Measurements from ENCODE around the gene PIK3IP1. TPM values are rescaled to one million over a fixed set of nuclear protein-coding genes. Genes with fewer than 3 reads are reported as not detected.

Gene PIK3IP1
- total and polyA plus RNA-seq, 9 of the 15 experiments (the other 6 are each of a cell fraction or from before 2014, with no cell fraction given) = 0.11 to 1.3 (median 0.77) TPM

- Histone ChIP-seq H3K27ac (ENCODE audit: extremely low read depth, low read depth, low read length) (no peak overlapping the region), H2AFZ (ENCODE audit: low read depth, low read length) (no peak overlapping the region), H3K4me2 (ENCODE audit: insufficient read depth, low read length) (no peak overlapping the region), H3K36me3 (ENCODE audit: control insufficient read depth, insufficient read depth, low read length) (peaks cover 5% of the 10 kb centered on the region; the same call in 2 of the 3 replicates), H3K79me2 (ENCODE audit: control insufficient read depth, insufficient read depth, low read length) (no peaks in the 10 kb centered on the region), H3K9me1 (ENCODE audit: control insufficient read depth, insufficient read depth, low read length) (peaks cover 4% of the 10 kb centered on the region), H3K9ac (ENCODE audit: insufficient read depth in 1 of 2, low read depth in 2 of 2, low read length in 2 of 2) (no peak overlapping the region), H3K9me3 (replicated peaks; ENCODE audit: control insufficient read depth, insufficient read depth, low read depth, low read length) (no peaks in the 10 kb centered on the region), H3K4me3 (no peak overlapping the region), H3K4me1 (replicated peaks in 1 of 2; ENCODE audit: control insufficient read depth in 2 of 2, insufficient read depth in 2 of 2, low read length in 2 of 2) (peaks cover 6 to 7% of the 10 kb centered on the region in 2 experiments; a peak in 4 of 5 replicates), H4K20me1 (replicated peaks; ENCODE audit: control insufficient read depth, insufficient read depth, low read length) (peaks cover 4% of the 10 kb centered on the region; the same call in 1 of the 2 replicates), H3K27me3 (ENCODE audit: control insufficient read depth in 2 of 2, insufficient read depth in 2 of 2, low read length in 2 of 2) (no peaks in the 10 kb centered on the region)
- BruUV-seq (replicated peaks) = no TSS peak
- DNase-seq (ENCODE audit: extremely low read depth in 1 of 4, low spot score in 3 of 4) = no peak
- no peak for ATAC-seq
- intact Hi-C loops (cut with micrococcal nuclease) = no loop called here
- POLR2A ChIA-PET = interaction anchor here (1.0 to 1.4 kb wide), 4 partner anchors 10 to 41 kb away, joined by 3 to 5 read pairs (median 4); partner anchors contain the start of gene PIK3IP1
- in situ Hi-C loops (cut with MboI) = no loop called here
- CTCF ChIA-PET (ENCODE audit: low intra/inter-chr PET ratio) = no interaction called here
- 80% methylated on average over 4 of the region's 4 CpGs for WGBS (ENCODE audit: insufficient coverage, low coverage, missing lambda C conversion rate)
- TF ChIP-seq TRIM25 (IDR thresholded peaks at IDR 0.05; ENCODE audit: borderline replicate concordance) = no peak
- TF ChIP-seq SFPQ (IDR thresholded peaks at IDR 0.05; ENCODE audit: low read depth, low read length) = no peak
- TF ChIP-seq ZNF695 (CRISPR knock-in tag; IDR thresholded peaks at IDR 0.05) = no peak
- TF ChIP-seq ZZZ3 (IDR thresholded peaks at IDR 0.05) = no peak
- TF ChIP-seq CUX1 (CRISPR knock-in tag; IDR thresholded peaks at IDR 0.05) = no peak
- no peak for TF ChIP-seq ZNF184 (CRISPR knock-in tag; IDR thresholded peaks at IDR 0.05)
- no peak for TF ChIP-seq JUND (IDR thresholded peaks at IDR 0.05; ENCODE audit: borderline replicate concordance, low read depth, low read length)
- TF ChIP-seq JUND (tag; IDR thresholded peaks at IDR 0.05; ENCODE audit: borderline replicate concordance, low read depth, low read length) = no peak
- FAIRE-seq = no peak
These were observed 41.3 kb downstream of the PIK3IP1 start for GRCh38 chr22:31250740-31251600.
